ENCODE measurements around the gene LDAF1.

DNA sequence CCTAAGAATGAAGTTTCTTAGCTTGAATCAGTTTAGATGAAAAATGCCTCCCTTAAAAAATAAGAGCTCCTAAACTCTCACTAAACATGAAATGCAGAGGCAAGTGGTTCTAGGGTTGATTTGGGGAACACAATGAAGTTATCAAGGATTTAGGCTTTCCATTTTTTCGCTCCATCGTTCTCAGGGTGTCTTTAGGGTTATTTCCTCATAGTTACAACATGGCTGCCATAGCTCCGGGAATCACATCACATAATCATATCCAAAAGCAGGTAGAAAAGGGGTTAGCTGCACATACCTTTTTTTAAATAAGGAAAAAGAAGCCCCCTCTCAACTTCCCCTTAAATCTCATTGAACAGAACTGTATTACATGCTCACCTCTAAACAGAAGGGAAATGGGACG is 31.5 kb downstream of the LDAF1 start:
- no peak for TF ChIP-seq EZH2phosphoT487 (IDR thresholded peaks at IDR 0.05; ENCODE audit: insufficient read depth, low read depth)
- TF ChIP-seq EZH2 (IDR thresholded peaks at IDR 0.05; ENCODE audit: insufficient read depth, poor library complexity, severe bottlenecking), result no peak

All from GM23248 (cell line).